HepG2 (cell line): Measurements from ENCODE around the gene TCEANC2. TPM values are rescaled to one million over a fixed set of nuclear protein-coding genes. Genes with fewer than 3 reads are reported as not detected.

Experiments used
- ATAC-seq: fragments of 200-7000 bp; cut with Tn5 transposase; 3 replicates; pipeline ENCODE4 v1.9.1; 2020; ENCODE audit warnings: mild to moderate bottlenecking, moderate library complexity
- BruUV-seq: library from RNA; stranded (reverse); fragments of 400-500 nt; replicated peaks from 2 replicates; lab custom pipeline; 2021; lab: Mats Ljungman, UMichigan
- CTCF ChIA-PET: fragments of 300-600 bp; formaldehyde crosslinking; extraction: SDS; loops from one replicate; lab custom pipeline; 2021; ENCODE audit warnings: low total read pairs, inconsistent platforms, low intra/inter-chr PET ratio; lab: Yijun Ruan, JAX
- POLR2A ChIA-PET: fragments of 350-600 bp; sonication (Branson Sonifier 250); formaldehyde crosslinking; loops from one replicate; lab custom pipeline; 2020; ENCODE audit warnings: antibody characterized with exemption, inconsistent platforms; lab: Yijun Ruan, JAX
- DNase-seq: peaks from one replicate; pipeline ENCODE4 v3.0.0-alpha.2; 2015; ENCODE audit warnings: low spot score
- FAIRE-seq: peaks from 3 replicates; lab custom pipeline; 2011; peaks lifted over from hg19 to GRCh38; lab: Jason Lieb, UNC
- H2AFZ ChIP-seq: one replicate; pipeline ENCODE4 v1.6.1; 2011; ENCODE audit warnings: low read length, inconsistent platforms
- H3K27ac ChIP-seq: fragments of 300-600 bp; 3 replicates; pipeline ENCODE4 v1.8.0; 2011; ENCODE audit warnings: mixed run types, mild to moderate bottlenecking, mixed read lengths, low read length, inconsistent platforms; ENCODE audit not compliant: insufficient read depth; ENCODE audit errors: extremely low read length
- H3K27me3 ChIP-seq, 2 experiments: fragments of 200-600 bp in 1 of 2; 2 replicates in 1 of 2; 3 replicates in 1 of 2; pipeline versions ENCODE4 v1.6.0 to v1.8.0; 2011; ENCODE audit warnings: low read length in 2 of 2, mild to moderate bottlenecking in 2 of 2, moderate library complexity in 2 of 2, inconsistent platforms in 1 of 2; ENCODE audit not compliant: insufficient read depth in 2 of 2, control insufficient read depth in 1 of 2
- H3K36me3 ChIP-seq, 2 experiments: fragments of 200-600 bp in 1 of 2; replicated peaks in 1 of 2; 2 replicates in 1 of 2; 3 replicates in 1 of 2; pipeline versions ENCODE4 v1.5.1 to v1.8.0; 2011; ENCODE audit warnings: low read length in 2 of 2, inconsistent platforms in 1 of 2; ENCODE audit not compliant: insufficient read depth in 2 of 2, control insufficient read depth in 1 of 2
- H3K4me1 ChIP-seq: 2 replicates; pipeline ENCODE4 v1.5.1; 2012; ENCODE audit warnings: low read length, inconsistent platforms; ENCODE audit not compliant: insufficient read depth
- H3K4me2 ChIP-seq: 2 replicates; pipeline ENCODE4 v1.6.0; 2011; ENCODE audit warnings: low read depth, low read length, inconsistent platforms
- H3K4me3 ChIP-seq, 3 experiments: fragments of 200-600 bp in 1 of 3; sonication (generic), shearing (Covaris generic) in 1 of 3; replicated peaks in 1 of 3; 2 replicates each; pipeline ENCODE4 v1.5.1; 2011 to 2016; ENCODE audit warnings: low read length in 3 of 3, inconsistent platforms in 2 of 3, low read depth in 2 of 3, mild to moderate bottlenecking in 2 of 3, control low read depth in 1 of 3, mixed read lengths in 1 of 3; ENCODE audit not compliant: insufficient read depth in 1 of 3
- H3K79me2 ChIP-seq: one replicate; pipeline ENCODE4 v1.6.1; 2011; ENCODE audit warnings: low read length, inconsistent platforms; ENCODE audit not compliant: insufficient read depth
- H3K9ac ChIP-seq: 2 replicates; pipeline ENCODE4 v1.6.0; 2011; ENCODE audit warnings: mild to moderate bottlenecking, low read depth, low read length, inconsistent platforms; ENCODE audit not compliant: insufficient read depth
- H3K9me3 ChIP-seq: 2 replicates; pipeline ENCODE4 v1.5.1; 2012; ENCODE audit warnings: mild to moderate bottlenecking, low read length
- H4K20me1 ChIP-seq: 2 replicates; pipeline ENCODE4 v1.6.0; 2011; ENCODE audit warnings: inconsistent platforms, mild to moderate bottlenecking, low read length, moderate library complexity; ENCODE audit not compliant: insufficient read depth
- HIC2 ChIP-seq: sonication (generic); formaldehyde crosslinking; IDR thresholded peaks from 2 replicates; pipeline ENCODE4 v1.9.0; 2022; ENCODE audit warnings: low read depth, missing genetic modification reagents
- KDM6A ChIP-seq: IDR thresholded peaks from 2 replicates; pipeline ENCODE4 v1.6.1; 2016; ENCODE audit warnings: low read depth
- NR0B2 ChIP-seq: sonication (generic); formaldehyde crosslinking; IDR thresholded peaks from 2 replicates; pipeline ENCODE4 v1.4.0; 2020; ENCODE audit warnings: mild to moderate bottlenecking, missing genetic modification reagents
- TRIM24 ChIP-seq: sonication (generic); formaldehyde crosslinking; IDR thresholded peaks from 2 replicates; pipeline ENCODE4 v1.8.0; 2022; ENCODE audit warnings: mild to moderate bottlenecking, missing genetic modification reagents
- ZIK1 ChIP-seq: sonication (generic); formaldehyde crosslinking; IDR thresholded peaks from 2 replicates; pipeline ENCODE4 v1.5.0; 2020; ENCODE audit warnings: mild to moderate bottlenecking, low read depth, missing genetic modification reagents, borderline replicate concordance
- ZNF691 ChIP-seq: sonication (generic); formaldehyde crosslinking; IDR thresholded peaks from 2 replicates; pipeline ENCODE4 v1.4.0; 2020; ENCODE audit warnings: missing genetic modification reagents, low read depth, mild to moderate bottlenecking, borderline replicate concordance
- WGBS: methylation state at CpG from one replicate; pipeline ENCODE4 v1.1.6; 2017; ENCODE audit warnings: low lambda C conversion rate; 5-methylcytosine and 5-hydroxymethylcytosine counted together
- in situ Hi-C: cut with HindIII; loops from 2 replicates; pipeline ENCODE4 v1.10.0; 2017; ENCODE audit warnings: low pct_unique_long_range_greater_than_20kb; ENCODE audit not compliant: extremely low pct_ligation_motif_present
- intact Hi-C: fragments of 100-400 bp; cut with micrococcal nuclease; formaldehyde crosslinking; loops from one replicate; pipeline ENCODE4 v1.10.0; 2022; ENCODE audit not compliant: unreplicated experiment
- polyA plus RNA-seq, 8 experiments: library from polyadenylated mRNA; depleted of rRNA in 3 of 8; stranded (reverse) in 7 of 8; unstranded in 1 of 8; fragments of >200 nt; fragmentation: Illumina TruSeq in 4 of 8; extraction: Trizol in 4 of 8; gene quantifications; 2 replicates each; pipeline versions ENCODE4 v1.2.1 to v1.2.3, GENCODE V29; 2011 to 2016; ENCODE audit warnings: low read depth in 4 of 8, missing spikeins in 1 of 8, mixed read lengths in 1 of 8; ENCODE audit not compliant: insufficient read depth in 1 of 8
- total RNA-seq, 5 experiments: library from RNA; depleted of rRNA; stranded (reverse); fragments of >200 nt; fragmentation: Illumina TruSeq; extraction: Trizol; gene quantifications; 2 replicates each; pipeline ENCODE4 v1.2.3, GENCODE V29; 2016; ENCODE audit warnings: low read depth in 1 of 5

Gene TCEANC2
- total and polyA plus RNA-seq, 2 of the 13 experiments (the other 11 are each of a cell fraction or from before 2014, with no cell fraction given) = 3.8 to 5.0 TPM

- no peaks in the 10 kb centered on the region for H3K27me3 ChIP-seq
- no peak overlapping the region for H3K27ac ChIP-seq
- H3K9me3 ChIP-seq = no peaks in the 10 kb centered on the region
- FAIRE-seq = no peak
- in situ Hi-C loops = no loop called here
- DNase-seq = no peak
- no peak overlapping the region for H3K9ac ChIP-seq
- H2AFZ ChIP-seq = no peak overlapping the region
- ATAC-seq = no peak
- WGBS = 88% methylated on average over 8 of the region's 9 CpGs
- no peaks in the 10 kb centered on the region for H3K36me3 ChIP-seq
- ChIA-PET CTCF (no interaction called here), POLR2A (no interaction called here)
- intact Hi-C loops = no loop called here
- no peak overlapping the region for H3K4me3 ChIP-seq
- no peak for TF ChIP-seq KDM6A
- no peak for TF ChIP-seq TRIM24 (CRISPR knock-in tag)
- TF ChIP-seq ZNF691 (CRISPR knock-in tag) = no peak
- no peak for TF ChIP-seq NR0B2 (CRISPR knock-in tag)
- TF ChIP-seq ZIK1 (CRISPR knock-in tag) = no peak
- TF ChIP-seq HIC2 = no peak
- no peak overlapping the region for H3K4me2 ChIP-seq
- H3K4me1 ChIP-seq = peaks cover 44% of the 10 kb centered on the region
- no peaks in the 10 kb centered on the region for H3K79me2 ChIP-seq
- H4K20me1 ChIP-seq = no peaks in the 10 kb centered on the region
- BruUV-seq = no TSS peak
These were observed 41.9 kb upstream of the TCEANC2 start for GRCh38 chr1:54011316-54012007.
